BJ (cell line): ENCODE measurements around the gene HASPIN. TPM values are rescaled to one million over a fixed set of nuclear protein-coding genes. Genes with fewer than 3 reads are reported as not detected.

ENCODE experiments used
- CTCF ChIA-PET: fragments of 350-600 bp; formaldehyde crosslinking; extraction: SDS; loops from one replicate; lab custom pipeline; 2021; ENCODE audit warnings: antibody characterized with exemption, inconsistent platforms; lab: Yijun Ruan, JAX
- POLR2A ChIA-PET: fragments of 300-600 bp; sonication (Branson Sonifier 250); formaldehyde crosslinking; extraction: SDS; loops from one replicate; lab custom pipeline; 2021; ENCODE audit warnings: antibody characterized with exemption; lab: Charles Lee
- DNase-seq: peaks from one replicate; pipeline ENCODE4 v3.0.0-alpha.2; 2011; ENCODE audit warnings: low read depth
- H3K27me3 ChIP-seq: 2 replicates; pipeline ENCODE4 v1.6.0; 2011; ENCODE audit warnings: low read length; ENCODE audit not compliant: control insufficient read depth, insufficient read depth
- H3K36me3 ChIP-seq: 2 replicates; pipeline ENCODE4 v1.5.1; 2011; ENCODE audit warnings: low read length; ENCODE audit not compliant: control insufficient read depth, insufficient read depth
- H3K4me3 ChIP-seq: 2 replicates; pipeline ENCODE4 v1.5.1; 2011; ENCODE audit warnings: low read depth, mild to moderate bottlenecking, control low read depth, low read length
- polyA plus RNA-seq: library from polyadenylated mRNA; depleted of rRNA; stranded (reverse); fragments of >200 nt; gene quantifications from 2 replicates; pipeline ENCODE4 v1.2.3, GENCODE V29; 2011
- TF ChIP-seq, protein P1 (sequence below): IDR thresholded peaks from 2 replicates; pipeline ENCODE4 v1.5.1; 2011; ENCODE audit warnings: low read depth, mild to moderate bottlenecking, control low read depth, inconsistent platforms, low read length, moderate library complexity; ENCODE audit not compliant: insufficient read depth

The HASPIN gene
- polyA plus RNA-seq, 1 experiment = 2.1 TPM

DNA sequence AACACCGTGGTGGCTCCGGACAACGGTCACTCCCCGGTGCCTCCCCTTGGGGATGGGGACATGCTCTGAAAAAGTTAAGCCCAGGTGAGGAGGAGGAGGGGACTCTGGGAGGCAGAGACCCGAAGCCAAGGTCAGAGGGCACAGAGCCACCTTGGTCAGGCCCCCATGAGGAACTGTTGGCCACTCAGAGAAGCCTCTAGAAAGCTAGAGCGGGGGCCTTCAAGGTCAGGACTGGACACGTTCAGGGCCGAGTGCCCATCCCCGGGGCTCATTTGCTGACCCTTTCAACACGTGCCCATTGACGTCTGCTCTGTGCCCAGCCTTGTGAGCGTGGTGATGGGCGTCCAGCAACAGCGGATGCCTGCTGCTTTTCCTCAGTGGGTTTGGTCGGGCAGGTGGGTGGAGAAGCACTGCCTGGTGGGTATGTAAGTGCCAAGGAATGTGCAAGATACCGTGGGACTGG lies 38.2 kb downstream of the HASPIN start:
- ChIA-PET CTCF (interaction anchor here (2.1 kb wide), 1 partner anchor 24 kb away, joined by 12 read pairs; no protein-coding TSS in a partner anchor), POLR2A (no interaction called here)
- no peak overlapping the region for H3K4me3 ChIP-seq
- DNase-seq = no peak
- H3K27me3 ChIP-seq = no peaks in the 10 kb centered on the region; the same call in 1 of the 2 replicates
- TF ChIP-seq, protein P1, sequence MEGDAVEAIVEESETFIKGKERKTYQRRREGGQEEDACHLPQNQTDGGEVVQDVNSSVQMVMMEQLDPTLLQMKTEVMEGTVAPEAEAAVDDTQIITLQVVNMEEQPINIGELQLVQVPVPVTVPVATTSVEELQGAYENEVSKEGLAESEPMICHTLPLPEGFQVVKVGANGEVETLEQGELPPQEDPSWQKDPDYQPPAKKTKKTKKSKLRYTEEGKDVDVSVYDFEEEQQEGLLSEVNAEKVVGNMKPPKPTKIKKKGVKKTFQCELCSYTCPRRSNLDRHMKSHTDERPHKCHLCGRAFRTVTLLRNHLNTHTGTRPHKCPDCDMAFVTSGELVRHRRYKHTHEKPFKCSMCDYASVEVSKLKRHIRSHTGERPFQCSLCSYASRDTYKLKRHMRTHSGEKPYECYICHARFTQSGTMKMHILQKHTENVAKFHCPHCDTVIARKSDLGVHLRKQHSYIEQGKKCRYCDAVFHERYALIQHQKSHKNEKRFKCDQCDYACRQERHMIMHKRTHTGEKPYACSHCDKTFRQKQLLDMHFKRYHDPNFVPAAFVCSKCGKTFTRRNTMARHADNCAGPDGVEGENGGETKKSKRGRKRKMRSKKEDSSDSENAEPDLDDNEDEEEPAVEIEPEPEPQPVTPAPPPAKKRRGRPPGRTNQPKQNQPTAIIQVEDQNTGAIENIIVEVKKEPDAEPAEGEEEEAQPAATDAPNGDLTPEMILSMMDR = no peak
- H3K36me3 ChIP-seq = no peaks in the 10 kb centered on the region

DNA sequence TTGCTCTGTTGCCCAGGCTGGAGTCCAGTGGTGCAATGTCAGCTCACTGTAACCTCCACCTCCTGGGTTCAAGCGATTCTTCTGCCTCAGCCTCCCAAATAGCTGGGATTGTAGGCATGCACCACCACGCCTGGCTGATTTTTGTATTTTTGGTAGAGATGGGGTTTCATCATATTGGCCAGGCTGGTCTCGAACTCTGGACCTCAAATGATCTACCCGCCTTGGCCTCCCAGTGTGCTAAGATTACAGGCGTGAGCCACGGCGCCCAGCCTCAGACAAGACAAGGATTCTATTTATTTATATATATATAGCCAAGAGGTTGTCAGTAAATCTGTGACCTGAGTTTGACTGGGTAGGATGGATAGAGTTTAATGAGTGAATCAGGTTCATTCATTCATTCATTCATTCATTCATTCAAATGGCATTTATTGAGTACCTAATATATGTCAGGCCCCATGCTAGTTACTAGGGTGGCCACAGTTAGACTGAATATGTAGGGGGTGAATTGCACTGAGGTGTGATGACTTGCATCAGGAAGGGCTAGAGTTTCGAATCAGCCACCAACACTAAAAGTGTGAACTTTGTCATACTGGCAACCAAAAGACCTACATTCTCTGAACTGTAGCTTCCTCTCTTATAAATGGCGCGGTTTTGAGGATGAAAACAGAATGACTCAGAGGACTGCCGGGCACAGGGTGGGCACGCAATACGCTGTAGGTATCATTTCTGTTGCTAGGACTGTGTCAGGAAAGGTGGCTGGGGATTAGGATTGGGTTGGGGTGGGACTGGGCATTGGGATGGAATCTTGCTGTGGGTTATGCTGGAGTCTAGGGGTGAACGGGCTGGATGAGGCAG lies 39.4 kb downstream of the HASPIN start:
- no peaks in the 10 kb centered on the region; the same call in 1 of the 2 replicates for H3K27me3 ChIP-seq
- TF ChIP-seq, protein P1 = no peak
- ChIA-PET CTCF (interaction anchor here (0.6 to 1.1 kb wide), 2 partner anchors 25 to 64 kb away, joined by 3 read pairs; no protein-coding TSS in a partner anchor), POLR2A (no interaction called here)
- no peak overlapping the region for H3K4me3 ChIP-seq
- no peak for DNase-seq
- H3K36me3 ChIP-seq = no peaks in the 10 kb centered on the region

DNA sequence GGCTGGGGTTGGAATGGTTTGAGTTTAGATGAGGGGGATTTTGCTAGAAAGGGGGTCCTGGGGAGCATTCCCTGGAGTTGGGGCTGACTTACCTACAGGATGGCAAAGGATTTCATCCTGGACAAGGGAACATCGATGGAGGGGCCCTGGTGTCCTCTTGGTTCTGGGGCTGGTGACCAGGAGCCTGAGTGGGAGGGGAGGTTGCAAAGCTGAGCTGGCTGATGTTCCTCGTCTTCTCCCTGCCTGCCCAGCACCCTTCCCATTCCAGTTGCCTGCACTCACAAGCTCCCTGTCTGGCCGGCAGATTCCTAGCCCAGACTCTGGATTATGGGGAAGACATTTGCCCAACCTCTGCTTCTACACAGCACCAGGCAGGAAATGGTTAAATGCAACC lies 40.1 kb downstream of the HASPIN start:
- Histone ChIP-seq H3K36me3 (no peaks in the 10 kb centered on the region), H3K4me3 (no peak overlapping the region), H3K27me3 (no peaks in the 10 kb centered on the region; the same call in 1 of the 2 replicates)
- no peak for DNase-seq
- POLR2A ChIA-PET = no interaction called here
- TF ChIP-seq, protein P1 = no peak
- CTCF ChIA-PET = interaction anchor here (1.1 kb wide), 1 partner anchor 26 kb away, joined by 3 read pairs; no protein-coding TSS in a partner anchor

DNA sequence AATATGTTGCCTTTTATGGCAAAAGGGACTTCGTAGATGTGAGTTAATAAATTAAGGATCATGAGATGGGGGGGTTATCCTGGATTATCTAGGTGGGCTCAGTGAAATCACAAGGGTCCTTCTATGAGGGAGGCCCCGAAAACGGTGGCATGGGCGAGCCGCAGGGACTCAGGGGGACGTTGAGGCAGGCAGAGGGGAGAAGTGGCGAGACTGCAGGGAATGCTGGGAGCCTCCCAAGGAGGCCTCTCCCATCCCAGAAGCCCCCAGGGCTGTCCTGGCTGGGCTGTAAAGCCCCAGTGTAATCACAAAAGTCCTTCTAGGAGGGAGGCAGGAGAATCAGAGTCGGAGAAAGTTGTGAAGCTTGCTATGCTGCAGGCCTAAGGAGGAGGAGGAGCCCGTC lies 42.3 kb downstream of the HASPIN start:
- Histone ChIP-seq H3K27me3 (no peaks in the 10 kb centered on the region; the same call in 1 of the 2 replicates), H3K4me3 (no peak overlapping the region), H3K36me3 (no peaks in the 10 kb centered on the region)
- DNase-seq = no peak
- TF ChIP-seq, protein P1 = no peak
- ChIA-PET CTCF (interaction anchor here (0.6 kb wide), 1 partner anchor 28 kb away, joined by 4 read pairs; no protein-coding TSS in a partner anchor), POLR2A (no interaction called here)

DNA sequence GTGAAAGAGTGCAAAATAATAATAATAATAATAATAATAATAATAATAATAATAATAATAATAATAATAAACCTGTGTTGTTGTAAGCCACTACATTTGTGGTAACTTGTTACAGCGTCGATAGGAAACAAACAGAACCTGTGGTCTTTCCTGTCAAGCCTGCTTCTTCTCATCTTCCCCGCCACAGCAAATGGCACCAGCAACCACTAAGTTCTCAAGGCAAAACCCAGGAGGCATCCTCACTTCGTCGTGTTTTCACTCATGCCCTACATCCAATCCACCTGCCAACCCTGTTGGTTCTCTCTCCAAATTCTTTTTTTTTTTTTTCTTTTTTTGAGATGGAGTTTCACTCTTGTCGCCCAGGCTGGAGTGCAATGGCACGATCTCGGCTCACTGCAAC lies 43.1 kb downstream of the HASPIN start:
- Histone ChIP-seq H3K36me3 (no peaks in the 10 kb centered on the region), H3K27me3 (no peaks in the 10 kb centered on the region; the same call in 1 of the 2 replicates), H3K4me3 (no peak overlapping the region)
- CTCF ChIA-PET = interaction anchor here (0.6 kb wide), 1 partner anchor 28 kb away, joined by 4 read pairs; no protein-coding TSS in a partner anchor
- TF ChIP-seq, protein P1 = no peak
- no peak for DNase-seq
- POLR2A ChIA-PET = no interaction called here
